Calu3 (cell line): Measurements from ENCODE around the gene CHM. TPM values are rescaled to one million over a fixed set of nuclear protein-coding genes. Genes with fewer than 3 reads are reported as not detected.

Experiments
- BruUV-seq: library from RNA; stranded (reverse); fragments of 400-500 nt; replicated peaks from 2 replicates; lab custom pipeline; 2021; lab: Mats Ljungman, UMichigan
- CTCF ChIA-PET: fragments of 300-600 bp; sonication (Branson Sonifier 250); formaldehyde crosslinking; loops from one replicate; lab custom pipeline; 2022; ENCODE audit warnings: antibody characterized with exemption; lab: Charles Lee
- DNase-seq: peaks from one replicate; pipeline ENCODE4 v3.0.0; 2022
- H3K27ac Mint-ChIP-seq: one replicate; pipeline ENCODE4 v1.8.0; 2022; ENCODE audit warnings: mixed read lengths; ENCODE audit not compliant: unreplicated experiment
- H3K27me3 Mint-ChIP-seq: one replicate; pipeline ENCODE4 v1.8.0; 2022; ENCODE audit warnings: mixed read lengths; ENCODE audit not compliant: unreplicated experiment
- H3K36me3 Mint-ChIP-seq: one replicate; pipeline ENCODE4 v1.8.0; 2022; ENCODE audit warnings: mild to moderate bottlenecking, moderate library complexity, mixed read lengths; ENCODE audit not compliant: insufficient read depth, unreplicated experiment
- H3K4me1 Mint-ChIP-seq: one replicate; pipeline ENCODE4 v1.8.0; 2022; ENCODE audit warnings: mild to moderate bottlenecking, low read depth, mixed read lengths; ENCODE audit not compliant: unreplicated experiment
- H3K4me3 Mint-ChIP-seq: one replicate; pipeline ENCODE4 v1.8.0; 2022; ENCODE audit warnings: mild to moderate bottlenecking, low read depth, moderate library complexity, mixed read lengths; ENCODE audit not compliant: unreplicated experiment
- H3K9me3 Mint-ChIP-seq: one replicate; pipeline ENCODE4 v1.8.0; 2022; ENCODE audit warnings: low read depth, mixed read lengths; ENCODE audit not compliant: unreplicated experiment
- CTCF ChIP-seq: fragments of 200-600 bp; IDR thresholded peaks from one replicate; pipeline ENCODE4 v1.8.0; 2022; ENCODE audit warnings: antibody characterized with exemption; ENCODE audit not compliant: unreplicated experiment
- intact Hi-C: fragments of 100-400 bp; cut with micrococcal nuclease; formaldehyde crosslinking; loops from one replicate; pipeline ENCODE4 v1.10.0; 2022; ENCODE audit not compliant: unreplicated experiment
- total RNA-seq: library from RNA; stranded (reverse); gene quantifications from 2 replicates; pipeline ENCODE4 v1.2.3, GENCODE V29; 2022

The CHM gene
- total RNA-seq, 1 experiment from 2014 or later, result 24.3 TPM

DNA sequence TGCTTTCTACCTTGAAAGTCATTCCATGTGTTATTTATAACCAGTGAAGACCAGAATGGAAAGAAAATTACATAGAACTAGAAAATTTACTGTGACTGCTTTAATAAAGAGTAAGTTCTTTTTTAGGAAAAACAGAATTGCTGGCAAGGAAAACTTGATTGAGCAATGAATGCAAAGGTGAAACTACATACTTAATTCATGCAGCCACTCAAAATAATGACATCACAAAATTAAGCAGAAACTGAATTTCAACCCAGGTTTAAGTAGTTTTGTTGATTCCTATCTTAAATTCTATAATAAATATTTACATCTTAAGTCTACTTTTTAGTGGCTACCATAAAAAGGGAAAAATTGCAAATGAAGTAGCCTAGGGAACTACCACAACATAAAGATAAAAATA, 14.0 kb downstream of the CHM start:
- no peak overlapping the region for H3K27ac Mint-ChIP-seq
- no peak for TF ChIP-seq CTCF
- H3K36me3 Mint-ChIP-seq, result no peaks in the 10 kb centered on the region
- H3K4me1 Mint-ChIP-seq, result no peaks in the 10 kb centered on the region
- BruUV-seq, result no TSS peak
- H3K9me3 Mint-ChIP-seq, result no peaks in the 10 kb centered on the region
- intact Hi-C loops, result no loop called here
- H3K27me3 Mint-ChIP-seq, result no peaks in the 10 kb centered on the region
- DNase-seq, result no peak
- CTCF ChIA-PET, result no interaction called here
- H3K4me3 Mint-ChIP-seq, result no peak overlapping the region

GRCh38 chrX:86028681-86029080, 18.7 kb downstream of the CHM start:
- intact Hi-C loops, result no loop called here
- Mint-ChIP-seq H3K4me1 (no peaks in the 10 kb centered on the region), H3K4me3 (no peak overlapping the region), H3K9me3 (no peaks in the 10 kb centered on the region), H3K36me3 (no peaks in the 10 kb centered on the region), H3K27ac (no peak overlapping the region), H3K27me3 (no peaks in the 10 kb centered on the region)
- CTCF ChIA-PET, result no interaction called here
- no peak for TF ChIP-seq CTCF
- BruUV-seq, result no TSS peak
- no peak for DNase-seq

DNA sequence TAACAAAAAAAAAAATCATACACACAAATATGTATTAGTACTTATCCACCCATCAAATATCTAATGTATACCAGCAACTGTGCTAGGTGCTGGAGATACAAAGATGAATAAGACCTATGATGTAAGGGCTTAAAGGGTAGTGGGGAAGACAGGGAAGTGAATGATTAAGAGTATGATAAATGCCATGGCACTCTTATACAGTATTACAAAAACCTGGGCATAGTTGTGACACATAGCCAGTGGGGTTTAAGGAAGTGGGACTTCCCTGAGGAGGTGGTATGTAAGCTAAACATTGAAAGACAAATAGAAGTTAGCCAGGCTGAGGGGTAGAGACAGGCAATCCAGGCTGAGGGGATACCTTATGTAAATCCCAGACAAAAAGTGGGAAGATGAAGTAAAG, 23.5 kb downstream of the CHM start:
- intact Hi-C loops, result no loop called here
- no peak for TF ChIP-seq CTCF
- Mint-ChIP-seq H3K27me3 (no peaks in the 10 kb centered on the region), H3K36me3 (no peaks in the 10 kb centered on the region), H3K27ac (no peak overlapping the region), H3K4me3 (no peak overlapping the region), H3K4me1 (no peaks in the 10 kb centered on the region), H3K9me3 (no peaks in the 10 kb centered on the region)
- no peak for DNase-seq
- BruUV-seq, result no TSS peak
- CTCF ChIA-PET, result no interaction called here

GRCh38 chrX:86021652-86022289, 25.6 kb downstream of the CHM start:
- H3K27ac Mint-ChIP-seq, result no peak overlapping the region
- CTCF ChIA-PET, result interaction anchor here (0.5 kb wide), 1 partner anchor 27 kb away, joined by 10 read pairs; no protein-coding TSS in a partner anchor
- no peaks in the 10 kb centered on the region for H3K9me3 Mint-ChIP-seq
- H3K27me3 Mint-ChIP-seq, result no peaks in the 10 kb centered on the region
- no peak for TF ChIP-seq CTCF
- H3K4me3 Mint-ChIP-seq, result no peak overlapping the region
- no peak for DNase-seq
- BruUV-seq, result no TSS peak
- intact Hi-C loops, result no loop called here
- no peaks in the 10 kb centered on the region for H3K4me1 Mint-ChIP-seq
- H3K36me3 Mint-ChIP-seq, result peaks cover 4% of the 10 kb centered on the region
